SK-N-SH (cell line): ENCODE data around the gene POU2F1. TPM values are rescaled to one million over a fixed set of nuclear protein-coding genes. Genes with fewer than 3 reads are reported as not detected.

ENCODE experiments used
- CTCF ChIA-PET: fragments of 300-600, 350-600 bp; formaldehyde crosslinking; extraction: SDS; loops from one replicate; lab custom pipeline; 2021; lab: Yijun Ruan, JAX
- POLR2A ChIA-PET: fragments of 350-600 bp; sonication (Branson Sonifier 250); formaldehyde crosslinking; extraction: SDS; loops from one replicate; lab custom pipeline; 2020; ENCODE audit warnings: antibody characterized with exemption, inconsistent platforms; lab: Yijun Ruan, JAX
- DNase-seq: peaks from one replicate; pipeline ENCODE4 v3.0.0; 2012
- H2AFZ ChIP-seq: fragments of 200-600 bp; sonication (generic); 2 replicates; pipeline ENCODE4 v1.8.1; 2016; ENCODE audit warnings: antibody characterized with exemption, mild to moderate bottlenecking, low read depth
- H3F3A ChIP-seq: fragments of 200-600 bp; sonication (generic); replicated peaks from 2 replicates; pipeline ENCODE3; 2016; ENCODE audit warnings: antibody characterized with exemption, mild to moderate bottlenecking; ENCODE audit not compliant: insufficient read depth
- H3K27ac ChIP-seq, 2 experiments: fragments of 200-500 bp in 1 of 2; fragments of 200-600 bp in 1 of 2; sonication (Bioruptor generic) in 1 of 2; sonication (generic), shearing (Covaris generic) in 1 of 2; 2 replicates each; pipeline versions ENCODE4 v1.5.1 to v1.6.1; 2014 to 2016; ENCODE audit warnings: low read depth in 2 of 2, inconsistent platforms in 1 of 2, low read length in 1 of 2, mild to moderate bottlenecking in 1 of 2, mixed read lengths in 1 of 2
- H3K27me3 ChIP-seq: fragments of 200-600 bp; sonication (generic), shearing (Covaris generic); 2 replicates; pipeline ENCODE4 v1.6.1; 2016; ENCODE audit warnings: mixed run types; ENCODE audit not compliant: insufficient read depth
- H3K36me3 ChIP-seq, 2 experiments: fragments of 200-500 bp in 1 of 2; fragments of 200-600 bp in 1 of 2; sonication (Bioruptor generic) in 1 of 2; sonication (generic) in 1 of 2; replicated peaks in 1 of 2; 2 replicates each; pipeline versions ENCODE3 to v1.5.1; 2014 to 2016; ENCODE audit warnings: low read length in 1 of 2, mild to moderate bottlenecking in 1 of 2; ENCODE audit not compliant: insufficient read depth in 2 of 2, control insufficient read depth in 1 of 2
- H3K4me1 ChIP-seq, 2 experiments: fragments of 200-500 bp in 1 of 2; fragments of 200-600 bp in 1 of 2; sonication (Bioruptor generic) in 1 of 2; sonication (generic), shearing (Covaris generic) in 1 of 2; 2 replicates each; pipeline versions ENCODE4 v1.5.1 to v1.6.1; 2014 to 2016; ENCODE audit warnings: low read depth in 1 of 2, low read length in 1 of 2, mixed run types in 1 of 2; ENCODE audit not compliant: insufficient read depth in 2 of 2, control insufficient read depth in 1 of 2
- H3K4me2 ChIP-seq: fragments of 200-600 bp; sonication (generic), shearing (Covaris generic); 2 replicates; pipeline ENCODE4 v1.6.1; 2017; ENCODE audit warnings: mixed run types
- H3K4me3 ChIP-seq, 2 experiments: fragments of 200-500 bp in 1 of 2; fragments of 200-600 bp in 1 of 2; sonication (Bioruptor generic) in 1 of 2; sonication (generic), shearing (Covaris generic) in 1 of 2; 2 replicates each; pipeline versions ENCODE4 v1.5.1 to v1.8.1; 2014 to 2016; ENCODE audit warnings: low read depth in 2 of 2, inconsistent platforms in 1 of 2, low read length in 1 of 2, mild to moderate bottlenecking in 1 of 2, mixed read lengths in 1 of 2, moderate library complexity in 1 of 2
- H3K79me2 ChIP-seq: fragments of 200-600 bp; sonication (generic); 2 replicates; pipeline ENCODE4 v1.8.1; 2017; ENCODE audit warnings: mild to moderate bottlenecking; ENCODE audit not compliant: insufficient read depth
- H3K9ac ChIP-seq: fragments of 200-600 bp; sonication (generic); 2 replicates; pipeline ENCODE4 v1.6.1; 2017; ENCODE audit warnings: mixed run types
- H3K9me2 ChIP-seq: fragments of 200-600 bp; sonication (generic); 2 replicates; pipeline ENCODE4 v1.6.1; 2017; ENCODE audit warnings: mixed run types
- H3K9me3 ChIP-seq: fragments of 200-600 bp; sonication (generic); 2 replicates; pipeline ENCODE4 v1.6.1; 2017; ENCODE audit warnings: mixed run types, mild to moderate bottlenecking, moderate library complexity
- H4K20me1 ChIP-seq: fragments of 200-600 bp; sonication (generic); 2 replicates; pipeline ENCODE4 v1.6.1; 2017; ENCODE audit warnings: mild to moderate bottlenecking, mixed run types; ENCODE audit not compliant: insufficient read depth
- ELF1 ChIP-seq: IDR thresholded peaks from 2 replicates; pipeline ENCODE4 v1.4.0; 2012
- EP300 ChIP-seq, 2 experiments: IDR thresholded peaks; 2 replicates each; pipeline versions ENCODE4 v1.4.0 to v1.6.1; 2012; ENCODE audit warnings: borderline replicate concordance in 1 of 2, low read depth in 1 of 2, low read length in 1 of 2
- EZH2phosphoT487 ChIP-seq: fragments of 200-600 bp; sonication (generic); IDR thresholded peaks from 2 replicates; pipeline ENCODE4 v1.6.1; 2017; ENCODE audit warnings: low read depth, mixed run types, mild to moderate bottlenecking, antibody characterized with exemption, moderate library complexity, borderline replicate concordance
- FOSL2 ChIP-seq: IDR thresholded peaks from 2 replicates; pipeline ENCODE4 v1.4.0; 2012; ENCODE audit warnings: low read depth, mild to moderate bottlenecking, moderate library complexity, borderline replicate concordance
- FOXM1 ChIP-seq: IDR thresholded peaks from 2 replicates; pipeline ENCODE4 v1.4.0; 2012; ENCODE audit warnings: low read depth, mild to moderate bottlenecking
- GATA2 ChIP-seq: sonication (generic); formaldehyde crosslinking; IDR thresholded peaks from 2 replicates; pipeline ENCODE4 v1.5.0; 2020; ENCODE audit warnings: mild to moderate bottlenecking, missing genetic modification reagents
- JUND ChIP-seq: IDR thresholded peaks from 2 replicates; pipeline ENCODE4 v1.4.0; 2012
- POLR2AphosphoS5 ChIP-seq: IDR thresholded peaks from 2 replicates; pipeline ENCODE4 v1.6.1; 2012; ENCODE audit warnings: low read depth, low read length
- RCOR1 ChIP-seq: fragments of 150-350 bp; IDR thresholded peaks from 2 replicates; pipeline ENCODE4 v1.6.1; 2017; ENCODE audit warnings: antibody characterized with exemption, low read length
- RFX5 ChIP-seq: IDR thresholded peaks from 2 replicates; pipeline ENCODE4 v1.6.1; 2012; ENCODE audit warnings: mild to moderate bottlenecking, improper control_type of control experiment, low read length
- SIN3A ChIP-seq: IDR thresholded peaks from 2 replicates; pipeline ENCODE4 v1.6.1; 2012; ENCODE audit warnings: low read depth, mild to moderate bottlenecking, low read length, moderate library complexity, borderline replicate concordance
- SMC3 ChIP-seq: IDR thresholded peaks from 2 replicates; pipeline ENCODE4 v1.6.1; 2012; ENCODE audit warnings: low read depth, low read length, improper control_type of control experiment
- TCF12 ChIP-seq: IDR thresholded peaks from 2 replicates; pipeline ENCODE4 v1.4.0; 2012
- TEAD4 ChIP-seq: IDR thresholded peaks from 2 replicates; pipeline ENCODE4 v1.4.0; 2012; ENCODE audit warnings: mild to moderate bottlenecking, borderline replicate concordance; ENCODE audit not compliant: insufficient read depth
- YY1 ChIP-seq: IDR thresholded peaks from 2 replicates; pipeline ENCODE4 v1.4.0; 2012; ENCODE audit warnings: low read depth, mild to moderate bottlenecking
- WGBS: methylation state at CpG from one replicate; pipeline ENCODE4 v1.1.6; 2017; ENCODE audit warnings: low lambda C conversion rate; 5-methylcytosine and 5-hydroxymethylcytosine counted together
- polyA plus RNA-seq, 3 experiments: library from polyadenylated mRNA; depleted of rRNA; stranded (reverse); fragments of >200 nt; gene quantifications; 2 replicates each; pipeline ENCODE4 v1.2.3, GENCODE V29; 2012
- TF ChIP-seq, protein P1 (sequence below): IDR thresholded peaks from 2 replicates; pipeline ENCODE4; 2012
- TF ChIP-seq, protein P2 (sequence below): IDR thresholded peaks from 2 replicates; pipeline ENCODE4 v1.4.0; 2012; ENCODE audit warnings: low read depth, borderline replicate concordance
- TF ChIP-seq, protein P3 (sequence below): fragments of 150-350 bp; IDR thresholded peaks from 2 replicates; pipeline ENCODE4 v1.6.1; 2017; ENCODE audit warnings: antibody characterized with exemption, low read length, low read depth, borderline replicate concordance
- TF ChIP-seq, protein P4 (sequence below): fragments of 150-350 bp; IDR thresholded peaks from 2 replicates; pipeline ENCODE4 v1.6.1; 2016; ENCODE audit warnings: mild to moderate bottlenecking, low read depth, low read length

Gene POU2F1
- polyA plus RNA-seq, 1 of the 3 experiments (the other 2 are of a cell fraction): 1.2 TPM

DNA sequence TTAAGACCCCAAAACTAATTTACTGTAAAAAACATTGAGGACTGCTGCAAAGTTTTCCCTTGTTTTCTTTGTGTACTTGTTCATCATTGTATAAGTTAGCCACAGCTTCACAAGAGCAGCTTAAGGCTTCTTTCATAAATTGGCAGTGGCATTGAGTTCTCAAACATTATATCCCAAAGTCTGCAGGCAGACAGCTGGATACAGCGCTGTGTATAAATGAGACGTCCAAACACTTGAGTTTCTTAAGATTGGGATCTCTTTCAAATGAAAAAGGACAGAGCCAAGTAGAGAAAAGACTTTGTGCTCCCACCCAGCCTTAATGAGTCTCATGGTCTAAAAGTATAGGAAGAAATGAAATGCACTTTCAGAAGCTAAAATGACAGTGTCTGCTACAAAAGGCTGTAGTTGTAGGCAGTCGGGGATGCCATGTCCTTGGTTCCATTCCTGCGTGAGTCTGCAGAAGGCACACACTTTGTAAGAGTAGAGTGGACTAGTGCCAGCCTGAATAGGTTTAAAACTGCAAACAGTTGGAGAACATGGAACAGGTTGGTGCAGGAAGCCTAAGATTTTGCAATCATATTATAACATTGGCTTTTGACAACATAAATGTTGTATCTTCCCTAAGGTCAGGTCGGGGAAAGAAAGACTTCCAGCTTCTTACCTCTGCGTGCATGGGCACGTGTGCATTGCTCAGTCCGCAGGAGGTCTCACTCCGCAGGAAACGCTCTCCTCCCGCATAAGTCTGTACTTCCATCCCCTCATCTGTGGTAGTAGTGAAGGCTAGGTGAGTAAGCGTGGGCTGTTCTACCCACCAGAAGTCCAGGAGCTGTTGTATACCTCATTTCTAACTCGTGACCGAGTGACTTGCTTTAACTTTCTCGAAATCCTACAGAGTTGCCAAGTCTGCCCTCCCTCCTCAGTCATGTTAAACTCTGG is 203.3 kb downstream of the POU2F1 start:
- no peak for DNase-seq
- Histone ChIP-seq H3K27me3 (no peaks in the 10 kb centered on the region), H3K27ac (no peak overlapping the region), H3K9me3 (no peaks in the 10 kb centered on the region), H3K36me3 (peaks cover 0 to 13% of the 10 kb centered on the region in 2 experiments), H3K4me3 (no peak overlapping the region), H3F3A (no peaks in the 10 kb centered on the region), H3K4me2 (no peak overlapping the region), H3K4me1 (no peaks in the 10 kb centered on the region; a peak in 1 of 4 replicates), H2AFZ (no peak overlapping the region), H3K9ac (no peak overlapping the region), H3K9me2 (no peaks in the 10 kb centered on the region), H3K79me2 (no peaks in the 10 kb centered on the region), H4K20me1 (no peaks in the 10 kb centered on the region)
- ChIA-PET POLR2A (no interaction called here), CTCF (interaction anchor here (0.6 to 3.1 kb wide), 6 partner anchors 8 to 344 kb away, joined by 3 to 15 read pairs (median 4); no protein-coding TSS in a partner anchor)
- TF ChIP-seq ELF1 (no peak), JUND (no peak), YY1 (no peak), RCOR1 (no peak), SIN3A (no peak), SMC3 (no peak), TEAD4 (no peak), RFX5 (no peak), FOXM1 (no peak)
- TF ChIP-seq, protein P1, sequence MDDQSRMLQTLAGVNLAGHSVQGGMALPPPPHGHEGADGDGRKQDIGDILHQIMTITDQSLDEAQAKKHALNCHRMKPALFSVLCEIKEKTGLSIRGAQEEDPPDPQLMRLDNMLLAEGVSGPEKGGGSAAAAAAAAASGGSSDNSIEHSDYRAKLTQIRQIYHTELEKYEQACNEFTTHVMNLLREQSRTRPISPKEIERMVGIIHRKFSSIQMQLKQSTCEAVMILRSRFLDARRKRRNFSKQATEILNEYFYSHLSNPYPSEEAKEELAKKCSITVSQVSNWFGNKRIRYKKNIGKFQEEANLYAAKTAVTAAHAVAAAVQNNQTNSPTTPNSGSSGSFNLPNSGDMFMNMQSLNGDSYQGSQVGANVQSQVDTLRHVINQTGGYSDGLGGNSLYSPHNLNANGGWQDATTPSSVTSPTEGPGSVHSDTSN: no peak
- TF ChIP-seq, protein P2, sequence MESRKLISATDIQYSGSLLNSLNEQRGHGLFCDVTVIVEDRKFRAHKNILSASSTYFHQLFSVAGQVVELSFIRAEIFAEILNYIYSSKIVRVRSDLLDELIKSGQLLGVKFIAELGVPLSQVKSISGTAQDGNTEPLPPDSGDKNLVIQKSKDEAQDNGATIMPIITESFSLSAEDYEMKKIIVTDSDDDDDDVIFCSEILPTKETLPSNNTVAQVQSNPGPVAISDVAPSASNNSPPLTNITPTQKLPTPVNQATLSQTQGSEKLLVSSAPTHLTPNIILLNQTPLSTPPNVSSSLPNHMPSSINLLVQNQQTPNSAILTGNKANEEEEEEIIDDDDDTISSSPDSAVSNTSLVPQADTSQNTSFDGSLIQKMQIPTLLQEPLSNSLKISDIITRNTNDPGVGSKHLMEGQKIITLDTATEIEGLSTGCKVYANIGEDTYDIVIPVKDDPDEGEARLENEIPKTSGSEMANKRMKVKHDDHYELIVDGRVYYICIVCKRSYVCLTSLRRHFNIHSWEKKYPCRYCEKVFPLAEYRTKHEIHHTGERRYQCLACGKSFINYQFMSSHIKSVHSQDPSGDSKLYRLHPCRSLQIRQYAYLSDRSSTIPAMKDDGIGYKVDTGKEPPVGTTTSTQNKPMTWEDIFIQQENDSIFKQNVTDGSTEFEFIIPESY: no peak
- 94% methylated on average over 15 of the region's 15 CpGs for WGBS

DNA sequence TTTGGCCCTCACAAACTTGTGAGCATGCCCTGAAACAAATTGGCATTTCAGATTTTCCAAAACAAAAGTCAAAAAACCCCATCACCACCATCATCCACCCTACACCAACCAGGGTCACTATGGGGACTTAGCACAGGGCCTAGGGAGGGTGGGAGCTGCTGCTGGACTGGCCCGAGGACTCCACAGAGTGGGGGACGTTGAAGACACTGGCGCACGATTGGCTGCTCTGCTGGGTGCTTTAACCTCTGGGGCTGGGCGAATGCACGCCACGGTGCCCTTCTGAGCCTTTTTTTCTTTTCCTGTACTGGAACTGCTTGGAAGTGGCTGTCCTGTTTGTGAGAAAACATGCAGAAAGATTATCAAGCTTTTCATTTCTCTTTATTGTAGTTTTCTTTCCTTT is 204.8 kb downstream of the POU2F1 start:
- Histone ChIP-seq H4K20me1 (no peaks in the 10 kb centered on the region), H3K4me1 (no peaks in the 10 kb centered on the region; a peak in 1 of 4 replicates), H3K9me3 (no peaks in the 10 kb centered on the region), H3K27ac (no peak overlapping the region), H3K79me2 (no peaks in the 10 kb centered on the region), H2AFZ (no peak overlapping the region), H3K9ac (no peak overlapping the region), H3K4me3 (no peak overlapping the region), H3K36me3 (peaks cover 0 to 13% of the 10 kb centered on the region in 2 experiments), H3K4me2 (no peak overlapping the region), H3K9me2 (no peaks in the 10 kb centered on the region), H3F3A (no peaks in the 10 kb centered on the region), H3K27me3 (no peaks in the 10 kb centered on the region)
- WGBS: 84% methylated on average over 5 of the region's 7 CpGs
- no peak for DNase-seq
- CTCF ChIA-PET: interaction anchor here (0.8 to 3.1 kb wide), 8 partner anchors 9 to 515 kb away, joined by 3 to 15 read pairs (median 4); no protein-coding TSS in a partner anchor
- POLR2A ChIA-PET: no interaction called here
- TF ChIP-seq JUND (no peak), RCOR1 (no peak), FOXM1 (no peak), RFX5 (no peak), SMC3 (no peak), FOSL2 (no peak), POLR2AphosphoS5 (no peak), EZH2phosphoT487 (no peak), EP300 (IDR thresholded peaks at IDR 0.05; ENCODE audit: borderline replicate concordance in 1 of 2, low read depth in 1 of 2, low read length in 1 of 2) (no peak), TCF12 (no peak), GATA2 (no peak)
- TF ChIP-seq, protein P2: no peak
- TF ChIP-seq, protein P3, sequence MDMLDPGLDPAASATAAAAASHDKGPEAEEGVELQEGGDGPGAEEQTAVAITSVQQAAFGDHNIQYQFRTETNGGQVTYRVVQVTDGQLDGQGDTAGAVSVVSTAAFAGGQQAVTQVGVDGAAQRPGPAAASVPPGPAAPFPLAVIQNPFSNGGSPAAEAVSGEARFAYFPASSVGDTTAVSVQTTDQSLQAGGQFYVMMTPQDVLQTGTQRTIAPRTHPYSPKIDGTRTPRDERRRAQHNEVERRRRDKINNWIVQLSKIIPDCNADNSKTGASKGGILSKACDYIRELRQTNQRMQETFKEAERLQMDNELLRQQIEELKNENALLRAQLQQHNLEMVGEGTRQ: no peak
- TF ChIP-seq, protein P4, sequence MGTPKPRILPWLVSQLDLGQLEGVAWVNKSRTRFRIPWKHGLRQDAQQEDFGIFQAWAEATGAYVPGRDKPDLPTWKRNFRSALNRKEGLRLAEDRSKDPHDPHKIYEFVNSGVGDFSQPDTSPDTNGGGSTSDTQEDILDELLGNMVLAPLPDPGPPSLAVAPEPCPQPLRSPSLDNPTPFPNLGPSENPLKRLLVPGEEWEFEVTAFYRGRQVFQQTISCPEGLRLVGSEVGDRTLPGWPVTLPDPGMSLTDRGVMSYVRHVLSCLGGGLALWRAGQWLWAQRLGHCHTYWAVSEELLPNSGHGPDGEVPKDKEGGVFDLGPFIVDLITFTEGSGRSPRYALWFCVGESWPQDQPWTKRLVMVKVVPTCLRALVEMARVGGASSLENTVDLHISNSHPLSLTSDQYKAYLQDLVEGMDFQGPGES: no peak
